HFFc6 (cell line): ENCODE measurements around the gene PLCD4. TPM values are rescaled to one million over a fixed set of nuclear protein-coding genes. Genes with fewer than 3 reads are reported as not detected.
A peak's percentile ranks its signal among the peaks of the same experiment; 100 is the strongest.

ENCODE experiments used
- DNase-seq: peaks from one replicate; pipeline ENCODE4 v3.0.0-alpha.2; 2018
- H3K27ac Mint-ChIP-seq: 2 replicates; pipeline ENCODE4 v1.8.0; 2020; ENCODE audit warnings: mild to moderate bottlenecking, mixed read lengths
- H3K27me3 Mint-ChIP-seq: 2 replicates; pipeline ENCODE4 v1.8.0; 2021; ENCODE audit warnings: mild to moderate bottlenecking, moderate library complexity, mixed read lengths; ENCODE audit not compliant: insufficient read depth
- H3K36me3 Mint-ChIP-seq: 2 replicates; pipeline ENCODE4 v1.8.0; 2021; ENCODE audit warnings: low read depth, mixed read lengths
- H3K4me1 Mint-ChIP-seq: 2 replicates; pipeline ENCODE4 v1.8.0; 2020; ENCODE audit warnings: low read depth, mixed read lengths
- H3K4me3 Mint-ChIP-seq: 2 replicates; pipeline ENCODE4 v1.8.0; 2020; ENCODE audit warnings: mild to moderate bottlenecking, moderate library complexity, mixed read lengths
- H3K9me3 Mint-ChIP-seq: 2 replicates; pipeline ENCODE4 v1.8.0; 2020; ENCODE audit warnings: mild to moderate bottlenecking, mixed read lengths
- CTCF ChIP-seq: fragments of 200-600 bp; sonication (generic); IDR thresholded peaks from 2 replicates; pipeline ENCODE4 v1.5.0; 2021; ENCODE audit warnings: antibody characterized with exemption, mild to moderate bottlenecking
- total RNA-seq, 6 experiments: library from RNA; stranded (reverse); fragmentation: NEBNext Ultra II Directional; extraction: Animal tissue kit (Norgen Biotek cat#: 25700); gene quantifications; 2 replicates in 1 of 6; 3 replicates in 5 of 6; pipeline ENCODE4 v1.2.3, GENCODE V29; 2021

Gene PLCD4
- total RNA-seq, 6 experiments from 2014 or later, result 0.61 to 1.3 (median 0.83) TPM

DNA sequence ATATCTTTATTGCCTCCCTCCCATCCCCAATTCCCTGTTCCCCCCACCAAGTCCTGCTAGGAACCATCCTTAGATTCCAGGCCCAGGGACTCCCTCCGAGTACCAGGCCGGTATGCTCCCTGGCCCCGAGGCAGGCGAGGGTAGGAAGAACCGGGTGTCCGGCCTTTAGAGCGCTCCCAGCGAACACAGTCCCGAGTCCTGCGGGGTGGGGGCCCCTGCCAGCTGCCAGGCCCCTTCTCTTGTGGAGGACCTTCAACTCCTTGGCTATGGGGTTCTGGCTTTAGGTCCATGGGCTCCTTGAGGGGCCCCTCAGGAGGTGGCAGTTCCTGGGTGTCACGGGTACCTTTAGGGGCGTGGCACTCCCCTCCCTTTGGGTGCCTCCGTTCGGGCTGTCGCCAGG lies 56.2 kb downstream of the PLCD4 start:
- no peak for DNase-seq
- Mint-ChIP-seq H3K27ac (no peak overlapping the region), H3K4me1 (peaks cover 12% of the 10 kb centered on the region), H3K9me3 (no peaks in the 10 kb centered on the region), H3K27me3 (peaks cover 2% of the 10 kb centered on the region; the same call in 1 of the 2 replicates), H3K4me3 (no peak overlapping the region), H3K36me3 (peaks cover 17% of the 10 kb centered on the region)
- TF ChIP-seq CTCF, result no peak

GRCh38 chr2:218664653-218665052 lies 57.0 kb downstream of the PLCD4 start:
- no peak for TF ChIP-seq CTCF

GRCh38 chr2:218671097-218671653 lies 63.5 kb downstream of the PLCD4 start:
- peak; percentile 17 for DNase-seq
- peak overlapping the region; percentile 99 for H3K4me3 Mint-ChIP-seq
- H3K27ac Mint-ChIP-seq, result peak overlapping the region; percentile 97
- no peaks in the 10 kb centered on the region; the same call in none of the 2 replicates for H3K27me3 Mint-ChIP-seq
- peaks cover 8% of the 10 kb centered on the region for H3K36me3 Mint-ChIP-seq
- H3K4me1 Mint-ChIP-seq, result peaks cover 25% of the 10 kb centered on the region
- no peak for TF ChIP-seq CTCF
- no peaks in the 10 kb centered on the region for H3K9me3 Mint-ChIP-seq

More at GRCh38 chr2:218664653-218665052, 57.0 kb downstream of the PLCD4 start:
- DNase-seq, result no peak
- Mint-ChIP-seq H3K27ac (no peak overlapping the region), H3K27me3 (peaks cover 2% of the 10 kb centered on the region; the same call in 1 of the 2 replicates), H3K4me3 (no peak overlapping the region), H3K4me1 (peaks cover 11% of the 10 kb centered on the region), H3K9me3 (no peaks in the 10 kb centered on the region), H3K36me3 (peaks cover 17% of the 10 kb centered on the region)

GRCh38 chr2:218671654-218672566 lies 64.2 kb downstream of the PLCD4 start, which contains the start of the genes RNF25 and STK36:
TSS of gene RNF25 (minus strand) at chr2:218672002. CDS start at chr2:218671970, 32 bp downstream.
TSS of gene STK36 (plus strand) at chr2:218672086. CDS start at chr2:218672830, 744 bp downstream.
- Mint-ChIP-seq H3K9me3 (no peaks in the 10 kb centered on the region), H3K27me3 (no peaks in the 10 kb centered on the region; the same call in none of the 2 replicates), H3K36me3 (peaks cover 6% of the 10 kb centered on the region; the same call in 1 of the 2 replicates), H3K27ac (peak within 1 kb of the TSS; percentile 97), H3K4me3 (peak within 1 kb of the TSS; percentile 99), H3K4me1 (peaks cover 25% of the 10 kb centered on the region)
- peak; percentile 89 for DNase-seq
- no peak for TF ChIP-seq CTCF

DNA sequence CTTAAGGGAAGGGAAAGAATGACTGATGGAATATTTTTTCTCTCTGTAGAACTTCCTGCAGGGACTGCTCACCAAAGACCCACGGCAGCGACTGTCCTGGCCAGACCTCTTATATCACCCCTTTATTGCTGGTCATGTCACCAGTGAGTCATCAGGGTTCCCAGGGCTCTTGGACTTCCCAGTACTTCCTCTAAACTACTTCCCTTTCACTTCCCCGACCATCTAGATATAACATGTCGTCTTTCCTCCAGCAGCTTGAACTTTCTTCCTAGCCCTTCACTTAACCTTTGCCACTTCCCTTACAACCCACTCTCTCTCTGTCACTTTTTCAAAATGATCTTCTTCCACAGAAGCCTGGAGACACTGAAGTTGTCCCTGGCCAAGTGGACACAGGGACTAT lies 71.4 kb downstream of the PLCD4 start:
- no peaks in the 10 kb centered on the region; the same call in none of the 2 replicates for H3K27me3 Mint-ChIP-seq
- no peaks in the 10 kb centered on the region for H3K9me3 Mint-ChIP-seq
- no peak for TF ChIP-seq CTCF
- DNase-seq, result peak; percentile 25
- peaks cover 15% of the 10 kb centered on the region; the same call in 1 of the 2 replicates for H3K36me3 Mint-ChIP-seq
- peaks cover 22% of the 10 kb centered on the region for H3K4me1 Mint-ChIP-seq
- H3K4me3 Mint-ChIP-seq, result no peak overlapping the region
- peak overlapping the region; percentile 66 for H3K27ac Mint-ChIP-seq
